Right lobe of liver (tissue), 6 donors: Measurements from ENCODE around the gene MYO10. TPM values are rescaled to one million over a fixed set of nuclear protein-coding genes. Genes with fewer than 3 reads are reported as not detected.

Experiments
- ATAC-seq, 4 donors: fragments of 200-7000 bp; cut with Tn5 transposase; one replicate each; pipeline ENCODE4 v1.9.1; 2020; ENCODE audit warnings: mild to moderate bottlenecking in 4 of 4, moderate library complexity in 4 of 4
- DNase-seq, 3 donors: peaks; one replicate each; pipeline ENCODE4 v3.0.0-alpha.2; 2020
- H3K27ac ChIP-seq, 3 donors: fragments of 200-600 bp; one replicate each; pipeline ENCODE4 v1.8.0; 2022
- H3K27me3 ChIP-seq, 2 donors: fragments of 200-600 bp; one replicate each; pipeline ENCODE4 v1.8.0; 2022
- H3K36me3 ChIP-seq, 4 donors: fragments of 200-600 bp; sonication (generic) in 1 of 4; one replicate each; pipeline versions ENCODE4 v1.5.1 to v1.8.0; 2017 to 2022; ENCODE audit warnings: control low read depth in 1 of 4
- H3K4me1 ChIP-seq, 4 donors: fragments of 200-600 bp; sonication (generic) in 1 of 4; one replicate each; pipeline versions ENCODE4 v1.5.1 to v1.8.0; 2017 to 2022; ENCODE audit warnings: control low read depth in 1 of 4
- H3K4me3 ChIP-seq, 3 donors: fragments of 200-600 bp; one replicate each; pipeline ENCODE4 v1.8.0; 2022
- H3K9me3 ChIP-seq, 4 donors: fragments of 200-600 bp; sonication (generic) in 1 of 4; one replicate each; pipeline versions ENCODE4 v1.5.1 to v1.8.0; 2017 to 2022; ENCODE audit warnings: control low read depth in 1 of 4
- CTCF ChIP-seq, 4 donors: fragments of 200-600 bp in 3 of 4; fragments of 450-650 bp in 1 of 4; IDR thresholded peaks; one replicate each; pipeline versions ENCODE4 v1.5.1 to v1.8.0; 2016 to 2022; ENCODE audit warnings: antibody characterized with exemption in 4 of 4, mild to moderate bottlenecking in 2 of 4
- POLR2A ChIP-seq: fragments of 450-650 bp; IDR thresholded peaks from one replicate; pipeline ENCODE4 v1.6.1; 2017; ENCODE audit warnings: antibody characterized with exemption, mild to moderate bottlenecking
- WGBS: methylation state at CpG from one replicate; pipeline ENCODE4 v1.1.6; 2018; ENCODE audit warnings: low coverage, low lambda C conversion rate; ENCODE audit not compliant: insufficient coverage; ENCODE audit errors: missing lambda C conversion rate; 5-methylcytosine and 5-hydroxymethylcytosine counted together
- intact Hi-C, 2 donors: fragments of 100-400 bp; cut with DNase I; formaldehyde crosslinking; loops; one replicate each; pipeline versions ENCODE4 v1.11.2 to v1.14.1; 2022
- total RNA-seq, 6 experiments: library from RNA; depleted of rRNA in 2 of 6; stranded (reverse); fragments of >200 nt in 2 of 6; fragmentation: NEBNext Ultra II Directional in 3 of 6; extraction: Animal tissue kit (Norgen Biotek cat#: 25700) in 3 of 6; gene quantifications; one replicate each; pipeline versions ENCODE4 v1.1.0 to v1.2.4, GENCODE V29; 2016 to 2023
- donor health status: DM: no; HTN: yes; CAD: no.
- donor health status: DM: no; HTN: no; CAD: no.
- donor health status: DM: no; HTN: no; CAD: no.
- donor health status: DM: no; HTN: yes; CAD: no.
- donor health status: DM: no; HTN: yes; CAD: no.

Gene MYO10
- total RNA-seq, 6 experiments from 2014 or later, result 3.9 to 13.1 (median 6.9) TPM

GRCh38 chr5:16980983-16981382 is 44.9 kb upstream of the MYO10 start:
- 40% methylated on average over 3 of the region's 3 CpGs for WGBS
- H3K36me3 ChIP-seq, result no peaks in the 10 kb centered on the region
- intact Hi-C loops, result no loop called here
- no peaks in the 10 kb centered on the region for H3K4me1 ChIP-seq
- no peaks in the 10 kb centered on the region for H3K9me3 ChIP-seq
- DNase-seq (no peak), ATAC-seq (no peak)
- TF ChIP-seq CTCF (IDR thresholded peaks at IDR 0.05) (no peak), POLR2A (no peak)
- no peaks in the 10 kb centered on the region for H3K27me3 ChIP-seq
- no peak overlapping the region for H3K27ac ChIP-seq
- H3K4me3 ChIP-seq, result no peak overlapping the region

GRCh38 chr5:16978296-16978695 is 42.2 kb upstream of the MYO10 start:
- H3K4me1 ChIP-seq, result no peaks in the 10 kb centered on the region
- H3K27ac ChIP-seq, result no peak overlapping the region
- no peaks in the 10 kb centered on the region for H3K27me3 ChIP-seq
- no peaks in the 10 kb centered on the region for H3K36me3 ChIP-seq
- no peak for ATAC-seq
- no peak for TF ChIP-seq CTCF (IDR thresholded peaks at IDR 0.05)
- TF ChIP-seq POLR2A, result no peak
- intact Hi-C loops, result no loop called here
- H3K4me3 ChIP-seq, result no peak overlapping the region
- no peak for DNase-seq
- no peaks in the 10 kb centered on the region for H3K9me3 ChIP-seq

DNA sequence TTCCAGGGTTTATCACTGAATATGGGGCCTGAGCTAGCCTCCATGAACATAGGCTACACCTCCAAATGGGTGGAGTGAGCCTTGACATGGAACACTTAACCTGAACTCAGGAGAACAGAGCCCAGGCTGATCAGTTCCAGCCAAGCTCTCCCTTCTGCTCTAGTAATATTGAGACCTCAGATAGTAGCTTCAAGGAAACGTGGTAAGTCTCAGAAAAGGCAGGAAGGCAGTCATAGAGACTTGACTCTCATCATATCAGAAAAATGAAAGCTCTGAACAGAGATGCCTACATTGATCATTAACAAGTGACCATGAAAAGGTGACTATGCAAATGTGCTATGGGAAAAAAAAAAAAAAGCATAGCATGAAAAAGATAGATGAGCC is 40.5 kb upstream of the MYO10 start:
- no peaks in the 10 kb centered on the region for H3K36me3 ChIP-seq
- no peak for ATAC-seq
- 20% methylated on average over 1 of the region's 1 CpG for WGBS

GRCh38 chr5:16975950-16976624 is 40.0 kb upstream of the MYO10 start:
- Histone ChIP-seq H3K9me3 (no peaks in the 10 kb centered on the region), H3K4me3 (no peak overlapping the region), H3K36me3 (no peaks in the 10 kb centered on the region), H3K4me1 (no peaks in the 10 kb centered on the region), H3K27me3 (no peaks in the 10 kb centered on the region), H3K27ac (no peak overlapping the region)
- TF ChIP-seq POLR2A, result no peak
- no peak for TF ChIP-seq CTCF (IDR thresholded peaks at IDR 0.05)
- ATAC-seq (no peak), DNase-seq (no peak)
- 32% methylated on average over 2 of the region's 2 CpGs for WGBS
- intact Hi-C loops, result no loop called here

More for the DNA sequence above, 40.5 kb upstream of the MYO10 start:
- DNase-seq, result no peak
- Histone ChIP-seq H3K27ac (no peak overlapping the region), H3K4me3 (no peak overlapping the region), H3K27me3 (no peaks in the 10 kb centered on the region), H3K4me1 (no peaks in the 10 kb centered on the region), H3K9me3 (no peaks in the 10 kb centered on the region)
- TF ChIP-seq CTCF (IDR thresholded peaks at IDR 0.05) (no peak), POLR2A (no peak)
- intact Hi-C loops, result no loop called here

DNA sequence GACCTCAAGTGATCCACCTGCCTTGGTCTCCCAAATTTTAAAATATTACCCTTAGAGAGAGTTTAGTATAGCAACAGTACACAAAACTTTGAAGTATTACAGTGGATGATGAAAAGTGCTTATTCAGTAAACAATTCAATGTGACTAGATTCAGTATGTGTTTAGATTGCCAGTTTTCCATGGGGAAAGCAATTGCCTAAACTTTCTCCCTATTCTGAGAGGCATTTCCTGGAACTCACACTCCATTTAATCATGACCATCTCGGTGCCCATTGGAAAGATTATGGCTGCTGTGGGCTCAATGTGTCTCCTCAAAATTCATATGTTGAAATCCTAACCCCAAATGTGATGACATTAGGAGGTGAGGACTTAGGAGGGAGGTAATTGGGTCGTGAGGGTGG is 38.9 kb upstream of the MYO10 start:
- WGBS, result 9% methylated on average over 1 of the region's 2 CpGs

More for the DNA sequence above, 38.9 kb upstream of the MYO10 start:
- intact Hi-C loops, result no loop called here
- H3K36me3 ChIP-seq, result no peaks in the 10 kb centered on the region
- no peak overlapping the region for H3K27ac ChIP-seq
- ATAC-seq, result no peak
- H3K9me3 ChIP-seq, result no peaks in the 10 kb centered on the region
- DNase-seq, result no peak
- no peaks in the 10 kb centered on the region for H3K4me1 ChIP-seq
- no peak overlapping the region for H3K4me3 ChIP-seq
- TF ChIP-seq CTCF (IDR thresholded peaks at IDR 0.05) (no peak), POLR2A (no peak)
- H3K27me3 ChIP-seq, result no peaks in the 10 kb centered on the region
